Measurements from ENCODE around the gene ACTR1B. TPM values are rescaled to one million over a fixed set of nuclear protein-coding genes. Genes with fewer than 3 reads are reported as not detected.
A peak's percentile ranks its signal among the peaks of the same experiment; 100 is the strongest.
"Not testable (repeated sequence)": the region's sequence is repeated elsewhere in the genome, so short reads cannot be mapped to it uniquely, and the experiment has no call there.

Gene ACTR1B
- total RNA-seq, 8 experiments from 2014 or later = 34.5 to 70.0 (median 46.9) TPM

- in situ Hi-C loops (cut with MboI; ENCODE audit: low pct_unique_long_range_greater_than_20kb in 2 of 9, low sequenced_read_pairs in 9 of 9, unreplicated experiment in 9 of 9) = no loop called here
- 75 to 100% (median 97%) methylated on average over 1 to 5 of the region's 6 CpGs; no CpG with 5 or more reads in 7 of the 10 experiments for WGBS, 10 experiments
- Histone ChIP-seq H3K27ac (no peak overlapping the region), H3K4me3 (no peak overlapping the region), H3K4me1 (replicated peaks in 1 of 2) (peaks cover 2 to 5% of the 10 kb centered on the region in 2 donors)
- peak in 2 of 8 experiments; percentile 19 to 59 for ATAC-seq (replicated peaks in 6 of 8)
Measured at GRCh38 chr2:97701851-97702465, 38.1 kb upstream of the ACTR1B start.

GRCh38 chr2:97701186-97701585 is 37.3 kb upstream of the ACTR1B start:
- no peak for ATAC-seq (replicated peaks in 6 of 8)
- Histone ChIP-seq H3K27ac (no peak overlapping the region), H3K4me1 (replicated peaks in 1 of 2) (peaks cover 2 to 5% of the 10 kb centered on the region in 2 donors), H3K4me3 (no peak overlapping the region)
- in situ Hi-C loops (cut with MboI; ENCODE audit: low pct_unique_long_range_greater_than_20kb in 2 of 9, low sequenced_read_pairs in 9 of 9, unreplicated experiment in 9 of 9) = no loop called here
- 60 to 100% (median 79%) methylated on average over 2 to 6 of the region's 13 CpGs; no CpG with 5 or more reads in 4 of the 10 experiments for WGBS, 10 experiments

GRCh38 chr2:97699765-97700444 is 36.1 kb upstream of the ACTR1B start:
- Histone ChIP-seq H3K4me3 (no peak overlapping the region), H3K27ac (no peak overlapping the region), H3K4me1 (replicated peaks in 1 of 2) (peaks cover 2 to 5% of the 10 kb centered on the region in 2 donors)
- in situ Hi-C loops (cut with MboI; ENCODE audit: low pct_unique_long_range_greater_than_20kb in 2 of 9, low sequenced_read_pairs in 9 of 9, unreplicated experiment in 9 of 9) = no loop called here
- 50 to 100% (median 67%) methylated on average over 1 to 11 of the region's 11 CpGs; no CpG with 5 or more reads in 1 of the 10 experiments for WGBS, 10 experiments
- ATAC-seq (replicated peaks in 6 of 8) = peak; percentile 66 to 87 (median 82)

GRCh38 chr2:97698530-97698929 is 34.7 kb upstream of the ACTR1B start:
- peak in 1 of 8 experiments; percentile 19 for ATAC-seq (replicated peaks in 6 of 8)
- Histone ChIP-seq H3K4me3 (no peak overlapping the region), H3K4me1 (replicated peaks in 1 of 2) (peaks cover 2 to 5% of the 10 kb centered on the region in 2 donors)

GRCh38 chr2:97697252-97698235 is 33.7 kb upstream of the ACTR1B start:
- Histone ChIP-seq H3K27ac (no peak overlapping the region), H3K4me3 (no peak overlapping the region), H3K4me1 (replicated peaks in 1 of 2) (peaks cover 2 to 5% of the 10 kb centered on the region in 2 donors)
- peak; percentile 68 to 94 (median 87) for ATAC-seq (replicated peaks in 6 of 8)
- in situ Hi-C loops (cut with MboI; ENCODE audit: low pct_unique_long_range_greater_than_20kb in 2 of 9, low sequenced_read_pairs in 9 of 9, unreplicated experiment in 9 of 9) = no loop called here
- WGBS, 10 experiments = 2 to 29% (median 17%) methylated on average over 4 to 12 of the region's 14 CpGs

More at GRCh38 chr2:97698530-97698929, 34.7 kb upstream of the ACTR1B start:
- no peak overlapping the region for H3K27ac ChIP-seq
- in situ Hi-C loops (cut with MboI; ENCODE audit: low pct_unique_long_range_greater_than_20kb in 2 of 9, low sequenced_read_pairs in 9 of 9, unreplicated experiment in 9 of 9) = no loop called here
- WGBS, 10 experiments = 43 to 91% (median 82%) methylated on average over 2 to 4 of the region's 4 CpGs; no CpG with 5 or more reads in 4 of the 10 experiments

- in situ Hi-C loops (cut with MboI; ENCODE audit: low pct_unique_long_range_greater_than_20kb in 2 of 9, low sequenced_read_pairs in 9 of 9, unreplicated experiment in 9 of 9) = no loop called here
- no peak for ATAC-seq (replicated peaks in 6 of 8)
- WGBS, 10 experiments = 78 to 100% (median 88%) methylated on average over 1 to 5 of the region's 5 CpGs; no CpG with 5 or more reads in 1 of the 10 experiments
Measured at GRCh38 chr2:97695744-97696143, 31.9 kb upstream of the ACTR1B start.

GRCh38 chr2:97693476-97693875 is 29.6 kb upstream of the ACTR1B start:
- no peak for ATAC-seq (replicated peaks in 6 of 8)
- Histone ChIP-seq H3K27ac (no peak overlapping the region), H3K4me1 (replicated peaks in 1 of 2) (no peaks in the 10 kb centered on the region), H3K4me3 (no peak overlapping the region)
- in situ Hi-C loops (cut with MboI; ENCODE audit: low pct_unique_long_range_greater_than_20kb in 2 of 9, low sequenced_read_pairs in 9 of 9, unreplicated experiment in 9 of 9) = no loop called here

More at GRCh38 chr2:97695744-97696143, 31.9 kb upstream of the ACTR1B start:
- peaks cover 0 to 5% of the 10 kb centered on the region in 2 donors for H3K4me1 ChIP-seq (replicated peaks in 1 of 2)
- no peak overlapping the region for H3K27ac ChIP-seq
- H3K4me3 ChIP-seq = no peak overlapping the region

GRCh38 chr2:97691166-97691565 is 27.3 kb upstream of the ACTR1B start:
- 60 to 100% (median 76%) methylated on average over 1 to 4 of the region's 6 CpGs; no CpG with 5 or more reads in 4 of the 10 experiments for WGBS, 10 experiments
- Histone ChIP-seq H3K4me3 (no peak overlapping the region), H3K4me1 (replicated peaks in 1 of 2) (no peaks in the 10 kb centered on the region), H3K27ac (no peak overlapping the region)
- no peak for ATAC-seq (replicated peaks in 6 of 8)
- in situ Hi-C loops (cut with MboI; ENCODE audit: low pct_unique_long_range_greater_than_20kb in 2 of 9, low sequenced_read_pairs in 9 of 9, unreplicated experiment in 9 of 9) = no loop called here

- in situ Hi-C loops (cut with MboI; ENCODE audit: low pct_unique_long_range_greater_than_20kb in 2 of 9, low sequenced_read_pairs in 9 of 9, unreplicated experiment in 9 of 9) = no loop called here
- ATAC-seq (replicated peaks in 6 of 8) = peak in 1 of 8 experiments; percentile 46
- 62 to 95% (median 87%) methylated on average over 2 to 8 of the region's 11 CpGs; no CpG with 5 or more reads in 1 of the 10 experiments for WGBS, 10 experiments
- Histone ChIP-seq H3K4me1 (replicated peaks in 1 of 2) (no peaks in the 10 kb centered on the region), H3K4me3 (no peak overlapping the region), H3K27ac (no peak overlapping the region)
Measured at GRCh38 chr2:97688062-97688827, 24.4 kb upstream of the ACTR1B start.

- in situ Hi-C loops (cut with MboI; ENCODE audit: low pct_unique_long_range_greater_than_20kb in 2 of 9, low sequenced_read_pairs in 9 of 9, unreplicated experiment in 9 of 9); H3K4me1 ChIP-seq (replicated peaks in 1 of 2); H3K4me3 ChIP-seq; H3K27ac ChIP-seq; ATAC-seq (replicated peaks in 6 of 8): not testable (repeated sequence)
- 60 to 100% (median 84%) methylated on average over 1 to 2 of the region's 3 CpGs; no CpG with 5 or more reads in 6 of the 10 experiments for WGBS, 10 experiments
Measured at GRCh38 chr2:97687235-97687634, 23.4 kb upstream of the ACTR1B start.

- in situ Hi-C loops (cut with MboI; ENCODE audit: low pct_unique_long_range_greater_than_20kb in 2 of 9, low sequenced_read_pairs in 9 of 9, unreplicated experiment in 9 of 9) = no loop called here
- 80 to 100% (median 100%) methylated on average over 1 of the region's 1 CpG; no CpG with 5 or more reads in 4 of the 10 experiments for WGBS, 10 experiments
- Histone ChIP-seq H3K4me1 (replicated peaks in 1 of 2) (peaks cover 0 to 16% of the 10 kb centered on the region in 2 donors), H3K4me3 (no peak overlapping the region), H3K27ac (no peak overlapping the region)
- ATAC-seq (replicated peaks in 6 of 8) = no peak
Measured at GRCh38 chr2:97678298-97678697, 14.5 kb upstream of the ACTR1B start.

- WGBS, 10 experiments = 83 to 100% (median 96%) methylated on average over 1 to 2 of the region's 2 CpGs
- in situ Hi-C loops (cut with MboI; ENCODE audit: low pct_unique_long_range_greater_than_20kb in 2 of 9, low sequenced_read_pairs in 9 of 9, unreplicated experiment in 9 of 9) = no loop called here
Measured at GRCh38 chr2:97677480-97677879, 13.6 kb upstream of the ACTR1B start.

More at GRCh38 chr2:97677480-97677879, 13.6 kb upstream of the ACTR1B start:
- Histone ChIP-seq H3K27ac (no peak overlapping the region), H3K4me1 (replicated peaks in 1 of 2) (peaks cover 0 to 16% of the 10 kb centered on the region in 2 donors), H3K4me3 (no peak overlapping the region)
- ATAC-seq (replicated peaks in 6 of 8) = no peak

Data from motor neuron (in vitro differentiated cells).